MCF 10A (cell line): ENCODE measurements around the gene SMYD3. TPM values are rescaled to one million over a fixed set of nuclear protein-coding genes. Genes with fewer than 3 reads are reported as not detected.

Source experiments
- BruUV-seq: library from RNA; stranded (reverse); fragments of 400-500 nt; replicated peaks from 2 replicates; lab custom pipeline; 2021; lab: Mats Ljungman, UMichigan
- CTCF ChIA-PET: fragments of 300-600 bp; sonication (Branson Sonifier 250); formaldehyde crosslinking; extraction: SDS; loops from one replicate; lab custom pipeline; 2021; ENCODE audit warnings: antibody characterized with exemption, inconsistent platforms; lab: Yijun Ruan, JAX
- POLR2A ChIA-PET: fragments of 300-600, 350-650 bp; sonication (Branson Sonifier 250); formaldehyde crosslinking; extraction: SDS; loops from one replicate; lab custom pipeline; 2020; ENCODE audit warnings: antibody characterized with exemption, inconsistent platforms; lab: Yijun Ruan, JAX
- DNase-seq: peaks from one replicate; pipeline ENCODE4 v3.0.0-alpha.2; 2018; ENCODE audit not compliant: unreplicated experiment
- H3K27ac Mint-ChIP-seq: one replicate; pipeline ENCODE4 v1.8.0; 2022; ENCODE audit warnings: mild to moderate bottlenecking, low read depth, mixed read lengths; ENCODE audit not compliant: unreplicated experiment
- H3K27me3 Mint-ChIP-seq: one replicate; pipeline ENCODE4 v1.8.0; 2022; ENCODE audit warnings: mixed read lengths; ENCODE audit not compliant: insufficient read depth, unreplicated experiment
- H3K36me3 Mint-ChIP-seq: one replicate; pipeline ENCODE4 v1.8.0; 2022; ENCODE audit warnings: mild to moderate bottlenecking, moderate library complexity, mixed read lengths; ENCODE audit not compliant: insufficient read depth, unreplicated experiment
- H3K4me1 Mint-ChIP-seq: one replicate; pipeline ENCODE4 v1.8.0; 2022; ENCODE audit warnings: mixed read lengths; ENCODE audit not compliant: insufficient read depth, unreplicated experiment
- H3K4me3 Mint-ChIP-seq: one replicate; pipeline ENCODE4 v1.8.0; 2022; ENCODE audit warnings: mild to moderate bottlenecking, moderate library complexity, mixed read lengths; ENCODE audit not compliant: unreplicated experiment
- H3K9me3 Mint-ChIP-seq: one replicate; pipeline ENCODE4 v1.8.0; 2022; ENCODE audit warnings: mixed read lengths; ENCODE audit not compliant: unreplicated experiment
- CTCF ChIP-seq: fragments of 200-600 bp; IDR thresholded peaks from one replicate; pipeline ENCODE4 v1.8.0; 2022; ENCODE audit warnings: antibody characterized with exemption, mild to moderate bottlenecking; ENCODE audit not compliant: unreplicated experiment
- intact Hi-C: fragments of 100-400 bp; cut with micrococcal nuclease; formaldehyde crosslinking; loops from 2 replicates; pipeline ENCODE4 v1.14.1; 2022
- total RNA-seq: library from RNA; stranded (reverse); gene quantifications from 2 replicates; pipeline ENCODE4 v1.2.3, GENCODE V29; 2022

The SMYD3 gene
- total RNA-seq, 1 experiment from 2014 or later, result 26.9 TPM

DNA sequence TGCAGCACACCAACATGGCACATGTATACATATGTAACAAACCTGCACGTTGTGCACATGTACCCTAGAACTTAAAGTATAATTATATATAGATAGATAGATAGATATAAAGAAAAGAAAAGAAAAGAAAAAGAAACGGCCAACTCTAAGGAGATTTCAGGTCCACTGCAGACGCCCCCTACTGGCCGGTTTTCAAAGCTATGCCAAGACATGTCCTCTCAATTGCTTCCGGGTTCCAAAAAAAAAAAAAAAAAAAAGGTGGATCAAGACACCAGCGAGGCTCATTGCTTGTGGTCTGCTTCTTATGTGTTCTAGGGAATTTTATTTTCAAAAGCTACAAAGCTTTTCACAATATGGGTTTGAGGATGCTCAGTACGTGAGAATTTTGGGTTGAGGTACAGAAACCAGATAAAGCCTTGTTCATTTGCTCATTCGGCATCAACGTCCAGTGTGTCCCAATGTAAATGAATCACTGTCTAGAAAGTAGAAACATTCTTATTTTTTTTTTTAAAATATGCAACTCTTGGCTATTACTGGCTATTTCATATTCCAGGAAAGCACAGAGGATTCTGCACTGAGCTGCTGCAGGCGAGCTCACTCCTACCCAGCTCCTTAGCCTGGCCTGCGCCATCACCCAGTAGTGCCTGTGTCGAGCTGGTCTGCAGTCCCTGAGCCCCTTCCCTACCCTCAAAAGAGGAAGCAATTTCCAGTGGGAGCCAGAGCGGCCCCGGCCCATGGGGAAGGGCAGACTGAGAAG is 709.3 kb downstream of the SMYD3 start:
- Mint-ChIP-seq H3K4me1 (no peaks in the 10 kb centered on the region), H3K36me3 (peaks cover 6% of the 10 kb centered on the region), H3K4me3 (no peak overlapping the region), H3K27ac (no peak overlapping the region), H3K27me3 (no peaks in the 10 kb centered on the region), H3K9me3 (no peaks in the 10 kb centered on the region)
- POLR2A ChIA-PET, result interaction anchor here (1.4 kb wide), 1 partner anchor 9 kb away, joined by 7 read pairs; no protein-coding TSS in a partner anchor
- TF ChIP-seq CTCF, result peak; percentile 60
- BruUV-seq, result no TSS peak
- CTCF ChIA-PET, result interaction anchor here (0.5 to 1.3 kb wide), 15 partner anchors 8 to 763 kb away, joined by 3 to 7 read pairs (median 4); no protein-coding TSS in a partner anchor
- intact Hi-C loops, result no loop called here
- DNase-seq, result peak; percentile 60

DNA sequence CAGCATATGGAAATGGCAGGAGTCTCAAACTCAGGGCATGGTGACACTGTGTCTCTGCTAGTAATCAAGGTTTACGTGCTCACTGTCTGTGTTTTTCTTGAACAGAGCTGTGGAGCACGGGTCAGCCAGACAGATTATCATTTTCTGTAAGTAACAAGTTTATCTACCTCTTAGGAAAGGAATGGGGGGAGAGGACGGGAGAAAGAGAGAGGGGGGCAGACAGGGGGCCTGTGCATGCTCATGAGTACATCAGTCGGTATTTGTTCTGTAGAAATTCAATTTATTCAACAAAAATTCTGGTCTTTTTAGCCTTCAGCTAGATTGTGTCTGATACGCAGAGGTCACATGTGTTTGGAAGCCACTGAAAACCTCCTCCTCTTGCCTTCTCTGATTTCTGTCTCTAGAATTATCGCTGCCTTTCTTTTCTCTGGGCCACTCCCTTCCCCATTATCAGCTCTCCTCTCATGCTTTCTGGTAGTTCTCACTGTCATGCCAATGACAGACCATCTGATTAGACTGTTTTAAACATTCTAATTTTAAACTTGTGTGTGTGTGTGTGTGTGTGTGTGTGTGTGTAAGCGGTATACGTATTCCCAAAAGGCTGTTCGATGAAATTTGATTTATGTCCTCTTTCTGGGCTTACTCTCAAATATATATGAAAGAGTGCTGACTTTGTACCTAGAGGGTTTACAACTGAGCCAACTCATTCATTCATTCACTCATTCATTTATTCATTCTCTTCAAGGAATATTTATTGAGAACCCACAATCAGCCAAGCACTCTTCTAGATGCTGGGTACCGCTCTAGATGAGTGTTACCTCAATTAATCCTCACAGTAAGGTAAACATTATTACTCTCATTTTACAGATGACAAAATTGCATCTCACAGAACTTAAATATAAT is 715.4 kb downstream of the SMYD3 start:
- Mint-ChIP-seq H3K4me3 (no peak overlapping the region), H3K27ac (no peak overlapping the region), H3K36me3 (no peaks in the 10 kb centered on the region), H3K4me1 (peaks cover 20% of the 10 kb centered on the region), H3K27me3 (no peaks in the 10 kb centered on the region), H3K9me3 (no peaks in the 10 kb centered on the region)
- TF ChIP-seq CTCF, result no peak
- BruUV-seq, result no TSS peak
- intact Hi-C loops, result no loop called here
- POLR2A ChIA-PET, result no interaction called here
- DNase-seq, result no peak
- CTCF ChIA-PET, result interaction anchor here (0.8 to 1.2 kb wide), 2 partner anchors 18 to 24 kb away, joined by 3 read pairs; no protein-coding TSS in a partner anchor

GRCh38 chr1:245790441-245790840 is 716.6 kb downstream of the SMYD3 start:
- no peak overlapping the region for H3K4me3 Mint-ChIP-seq
- no peaks in the 10 kb centered on the region for H3K9me3 Mint-ChIP-seq
- no TSS peak for BruUV-seq
- ChIA-PET POLR2A (interaction anchor here (0.6 to 1.4 kb wide), 2 partner anchors 15 to 32 kb away, joined by 3 to 5 read pairs; no protein-coding TSS in a partner anchor), CTCF (no interaction called here)
- no peaks in the 10 kb centered on the region for H3K36me3 Mint-ChIP-seq
- intact Hi-C loops, result no loop called here
- DNase-seq, result no peak
- no peak overlapping the region for H3K27ac Mint-ChIP-seq
- peaks cover 20% of the 10 kb centered on the region for H3K4me1 Mint-ChIP-seq
- TF ChIP-seq CTCF, result no peak
- H3K27me3 Mint-ChIP-seq, result no peaks in the 10 kb centered on the region

DNA sequence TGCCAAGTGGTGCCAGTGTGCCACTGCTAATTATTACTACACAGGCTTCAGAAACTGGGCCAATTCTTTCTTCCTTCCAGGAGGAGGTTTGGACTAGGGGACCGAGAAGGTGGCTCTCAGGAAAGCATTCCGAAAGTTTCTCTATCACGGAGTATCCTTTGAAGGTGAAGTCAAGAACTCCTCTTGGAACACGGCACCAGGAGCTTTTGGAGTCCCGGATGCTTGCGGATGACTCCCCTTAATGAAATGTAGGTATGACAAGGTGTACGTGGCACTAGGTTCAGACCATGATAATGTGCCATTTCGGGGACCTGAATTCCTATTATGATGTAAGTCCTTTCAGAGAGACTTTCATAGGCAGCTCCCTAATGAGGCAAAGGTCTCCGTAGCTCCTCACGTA is 718.2 kb downstream of the SMYD3 start:
- CTCF ChIA-PET, result interaction anchor here (0.7 to 1.3 kb wide), 5 partner anchors 9 to 195 kb away, joined by 3 to 5 read pairs (median 5); no protein-coding TSS in a partner anchor
- Mint-ChIP-seq H3K27me3 (no peaks in the 10 kb centered on the region), H3K4me3 (no peak overlapping the region), H3K27ac (peak overlapping the region; percentile 78), H3K9me3 (no peaks in the 10 kb centered on the region), H3K4me1 (peaks cover 20% of the 10 kb centered on the region), H3K36me3 (no peaks in the 10 kb centered on the region)
- POLR2A ChIA-PET, result interaction anchor here (0.6 to 2.0 kb wide), 9 partner anchors 9 to 1358 kb away, joined by 3 to 7 read pairs (median 4); no protein-coding TSS in a partner anchor
- no peak for TF ChIP-seq CTCF
- intact Hi-C loops, result loop anchor here (2.0 to 5.0 kb wide), 3 partner anchors 34 to 637 kb away; partner anchors contain the start of gene KIF26B
- no TSS peak for BruUV-seq
- DNase-seq, result no peak
